Measurements from ENCODE around the gene IRAK2. TPM values are rescaled to one million over a fixed set of nuclear protein-coding genes. Genes with fewer than 3 reads are reported as not detected.

IRAK2 gene
- total RNA-seq, 1 donor from 2014 or later, result 0.69 TPM

DNA sequence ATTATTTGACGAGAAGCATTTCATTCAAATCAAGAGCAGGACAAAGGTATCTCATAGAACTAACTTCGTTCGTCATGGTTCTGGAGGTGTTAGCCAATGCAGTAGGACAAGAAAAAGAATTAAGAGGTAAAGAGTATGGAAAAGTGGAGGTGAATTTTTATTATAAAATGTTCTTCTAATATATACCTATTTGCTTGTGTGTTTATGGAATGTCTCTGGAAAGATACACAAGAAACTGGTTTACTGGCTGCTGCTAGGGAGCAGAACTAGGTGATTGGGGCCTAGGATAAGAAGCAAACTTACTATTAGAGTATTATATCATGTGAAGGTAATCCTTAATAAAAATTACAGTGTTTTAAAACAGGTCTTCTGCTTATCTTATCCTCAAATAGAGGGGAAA lies 52.6 kb downstream of the IRAK2 start:
- H3K4me3 Mint-ChIP-seq, result no peak overlapping the region
- H3K4me1 Mint-ChIP-seq, result peaks cover 6% of the 10 kb centered on the region
- TF ChIP-seq, protein P1, sequence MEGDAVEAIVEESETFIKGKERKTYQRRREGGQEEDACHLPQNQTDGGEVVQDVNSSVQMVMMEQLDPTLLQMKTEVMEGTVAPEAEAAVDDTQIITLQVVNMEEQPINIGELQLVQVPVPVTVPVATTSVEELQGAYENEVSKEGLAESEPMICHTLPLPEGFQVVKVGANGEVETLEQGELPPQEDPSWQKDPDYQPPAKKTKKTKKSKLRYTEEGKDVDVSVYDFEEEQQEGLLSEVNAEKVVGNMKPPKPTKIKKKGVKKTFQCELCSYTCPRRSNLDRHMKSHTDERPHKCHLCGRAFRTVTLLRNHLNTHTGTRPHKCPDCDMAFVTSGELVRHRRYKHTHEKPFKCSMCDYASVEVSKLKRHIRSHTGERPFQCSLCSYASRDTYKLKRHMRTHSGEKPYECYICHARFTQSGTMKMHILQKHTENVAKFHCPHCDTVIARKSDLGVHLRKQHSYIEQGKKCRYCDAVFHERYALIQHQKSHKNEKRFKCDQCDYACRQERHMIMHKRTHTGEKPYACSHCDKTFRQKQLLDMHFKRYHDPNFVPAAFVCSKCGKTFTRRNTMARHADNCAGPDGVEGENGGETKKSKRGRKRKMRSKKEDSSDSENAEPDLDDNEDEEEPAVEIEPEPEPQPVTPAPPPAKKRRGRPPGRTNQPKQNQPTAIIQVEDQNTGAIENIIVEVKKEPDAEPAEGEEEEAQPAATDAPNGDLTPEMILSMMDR (IDR thresholded peaks at IDR 0.05; ENCODE audit: unreplicated experiment), result no peak
- no peak overlapping the region for H3K27ac Mint-ChIP-seq
- H3K9me3 Mint-ChIP-seq, result no peaks in the 10 kb centered on the region
- H3K27me3 Mint-ChIP-seq (ENCODE audit: low read depth), result no peaks in the 10 kb centered on the region
- H3K36me3 Mint-ChIP-seq, result peaks cover 2% of the 10 kb centered on the region
- no peak for DNase-seq (ENCODE audit: low spot score in 2 of 2, unreplicated experiment in 2 of 2)

DNA sequence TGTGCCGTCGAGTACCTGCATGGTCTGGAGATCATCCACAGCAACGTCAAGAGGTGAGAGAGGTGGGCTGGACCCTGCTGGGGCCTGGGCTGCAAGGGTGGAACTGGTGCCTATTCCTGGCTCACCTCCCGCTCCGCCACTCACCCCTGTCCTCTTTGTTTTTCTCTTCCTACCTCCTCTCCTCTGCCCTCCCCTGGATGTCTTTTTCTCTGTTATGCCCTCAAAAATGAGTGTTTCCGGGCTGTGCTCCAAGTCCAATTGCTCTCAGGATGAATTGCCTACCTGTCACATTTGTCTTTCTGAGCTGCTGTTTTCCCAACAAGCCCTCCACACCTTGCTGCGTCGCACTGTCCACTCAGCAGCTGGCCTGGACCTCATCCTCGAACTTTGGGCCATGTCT lies 55.0 kb downstream of the IRAK2 start:
- peak overlapping the region; percentile 7 for H3K27ac Mint-ChIP-seq
- no peak overlapping the region for H3K4me3 Mint-ChIP-seq
- H3K9me3 Mint-ChIP-seq, result no peaks in the 10 kb centered on the region
- H3K4me1 Mint-ChIP-seq, result peaks cover 8% of the 10 kb centered on the region
- TF ChIP-seq, protein P1 (IDR thresholded peaks at IDR 0.05; ENCODE audit: unreplicated experiment), result no peak
- H3K36me3 Mint-ChIP-seq, result peaks cover 2% of the 10 kb centered on the region
- H3K27me3 Mint-ChIP-seq (ENCODE audit: low read depth), result no peaks in the 10 kb centered on the region
- no peak for DNase-seq (ENCODE audit: low spot score in 2 of 2, unreplicated experiment in 2 of 2)

DNA sequence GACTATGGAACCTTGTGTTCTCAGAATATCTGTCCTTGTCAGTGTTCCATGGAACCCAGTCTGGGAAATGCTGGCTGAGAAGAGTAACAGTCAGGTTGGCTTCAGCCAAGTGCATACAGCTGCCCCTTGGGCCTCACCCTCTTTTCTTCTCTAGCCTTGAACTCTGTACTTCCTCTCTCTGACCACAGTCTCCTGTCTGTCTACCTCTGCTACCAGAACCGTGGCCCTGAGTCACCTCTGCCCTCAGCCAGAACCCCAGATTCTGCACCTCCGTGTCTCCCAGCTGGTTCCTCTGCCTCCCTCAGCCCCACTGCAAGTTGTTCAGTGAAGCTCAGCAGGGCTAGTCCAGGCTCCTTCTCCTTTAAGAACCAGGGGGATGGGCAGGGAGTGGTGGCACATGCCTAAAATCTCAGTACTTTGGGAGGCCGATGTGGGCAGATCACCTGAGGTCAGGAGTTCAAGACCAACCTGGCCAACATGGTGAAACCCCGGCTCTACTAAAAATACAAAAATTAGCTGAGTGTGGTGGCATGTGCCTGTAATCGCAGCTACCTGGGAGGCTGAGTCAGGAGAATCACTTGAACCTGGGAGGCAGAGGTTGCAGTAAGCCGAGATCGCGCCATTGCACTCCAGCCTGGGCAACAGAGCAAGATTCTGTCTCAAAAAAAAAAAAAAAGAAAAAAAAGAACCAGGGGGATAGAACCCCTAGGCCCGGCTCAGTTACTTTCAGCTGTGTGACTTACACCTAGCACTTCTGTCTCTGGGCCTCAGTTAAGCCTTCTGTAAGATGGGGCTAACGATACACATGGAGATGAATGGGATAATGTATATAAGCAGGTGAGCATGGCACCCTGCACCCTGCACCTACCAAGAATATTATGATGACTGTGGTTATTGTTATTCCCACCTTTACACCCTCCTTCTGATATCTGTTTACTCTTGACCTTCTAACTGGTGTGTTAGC lies 59.2 kb downstream of the IRAK2 start:
- DNase-seq (ENCODE audit: low spot score in 2 of 2, unreplicated experiment in 2 of 2), result no peak
- peaks cover 11% of the 10 kb centered on the region for H3K4me1 Mint-ChIP-seq
- TF ChIP-seq, protein P1 (IDR thresholded peaks at IDR 0.05; ENCODE audit: unreplicated experiment), result no peak
- no peak overlapping the region for H3K27ac Mint-ChIP-seq
- no peaks in the 10 kb centered on the region for H3K27me3 Mint-ChIP-seq (ENCODE audit: low read depth)
- no peaks in the 10 kb centered on the region for H3K9me3 Mint-ChIP-seq
- H3K36me3 Mint-ChIP-seq, result peaks cover 2% of the 10 kb centered on the region
- no peak overlapping the region for H3K4me3 Mint-ChIP-seq

DNA sequence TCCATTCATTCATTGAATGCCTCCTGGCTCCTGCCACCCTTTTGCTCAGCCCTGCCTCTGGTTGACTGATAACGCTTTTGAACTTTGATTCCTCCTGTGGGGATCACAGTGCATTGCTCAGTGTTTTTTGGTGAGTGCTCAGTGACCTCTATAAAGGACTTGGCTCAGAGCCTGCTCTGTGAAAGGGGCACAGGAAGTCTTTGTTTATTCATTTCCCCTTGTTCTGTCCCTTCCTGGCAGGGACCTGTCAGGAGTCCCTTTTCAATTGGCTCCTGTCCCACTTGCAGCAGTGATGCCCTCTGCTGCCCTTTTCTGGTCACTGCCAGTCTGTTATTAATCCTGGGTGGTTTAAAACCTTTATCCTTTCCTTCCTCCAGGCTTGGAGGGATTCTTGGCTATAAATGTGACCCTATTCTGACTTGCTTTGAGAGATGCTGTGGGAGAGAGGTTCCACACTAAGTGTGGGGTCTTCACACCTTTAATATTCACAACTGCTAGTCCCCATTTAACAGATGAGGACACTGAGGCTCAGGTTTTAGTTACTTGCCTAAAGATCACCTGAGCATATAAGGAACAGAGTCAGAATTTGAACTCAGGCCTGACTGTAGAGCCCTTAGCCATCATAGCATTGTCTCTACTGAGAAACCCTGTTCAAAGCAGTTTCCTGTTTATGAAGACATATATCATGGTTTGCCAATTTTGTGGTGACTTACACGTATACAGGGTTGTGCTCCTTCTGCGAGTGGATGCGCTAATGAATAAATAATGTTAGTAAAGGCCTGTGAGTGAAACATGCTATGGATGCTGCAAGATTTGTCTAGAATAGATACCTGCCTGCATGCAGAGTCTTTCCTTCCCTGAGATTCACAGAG lies 60.3 kb downstream of the IRAK2 start:
- peaks cover 5% of the 10 kb centered on the region for H3K4me1 Mint-ChIP-seq
- peaks cover 2% of the 10 kb centered on the region for H3K36me3 Mint-ChIP-seq
- peak in 1 of 2 experiments; percentile 46 for DNase-seq (ENCODE audit: low spot score in 2 of 2, unreplicated experiment in 2 of 2)
- no peak overlapping the region for H3K4me3 Mint-ChIP-seq
- H3K27me3 Mint-ChIP-seq (ENCODE audit: low read depth), result no peaks in the 10 kb centered on the region
- no peaks in the 10 kb centered on the region for H3K9me3 Mint-ChIP-seq
- TF ChIP-seq, protein P1 (IDR thresholded peaks at IDR 0.05; ENCODE audit: unreplicated experiment), result peak; percentile 14
- H3K27ac Mint-ChIP-seq, result no peak overlapping the region

DNA sequence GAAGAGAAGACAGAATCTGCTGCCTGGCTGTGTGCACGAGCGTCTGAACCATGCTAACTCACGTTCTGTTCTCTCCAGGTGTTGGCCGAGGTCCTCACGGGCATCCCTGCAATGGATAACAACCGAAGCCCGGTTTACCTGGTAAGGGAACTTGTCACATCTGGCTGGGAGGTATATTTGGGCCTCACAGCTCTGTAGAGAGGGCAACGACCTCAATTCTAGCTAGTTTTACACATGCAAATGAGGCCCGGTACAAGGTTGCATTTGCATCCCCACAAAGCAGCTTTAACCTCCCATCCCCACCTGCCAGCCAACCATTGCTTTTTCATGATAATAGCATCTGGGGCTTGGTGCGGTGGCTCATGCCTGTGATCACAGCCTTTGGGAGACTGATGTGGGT lies 61.6 kb downstream of the IRAK2 start:
- H3K4me3 Mint-ChIP-seq, result no peak overlapping the region

More for the DNA sequence above, 61.6 kb downstream of the IRAK2 start:
- TF ChIP-seq, protein P1 (IDR thresholded peaks at IDR 0.05; ENCODE audit: unreplicated experiment), result no peak
- Mint-ChIP-seq H3K9me3 (no peaks in the 10 kb centered on the region), H3K36me3 (peaks cover 2% of the 10 kb centered on the region), H3K4me1 (peaks cover 5% of the 10 kb centered on the region), H3K27me3 (ENCODE audit: low read depth) (no peaks in the 10 kb centered on the region), H3K27ac (no peak overlapping the region)
- DNase-seq (ENCODE audit: low spot score in 2 of 2, unreplicated experiment in 2 of 2), result no peak

Measured in mesothelial cell of epicardium (in vitro differentiated cells).